ENCODE data around the gene TGM5.

The TGM5 gene

GRCh38 chr15:43255376-43255775, 11.4 kb downstream of the TGM5 start:
- no peak overlapping the region for H3K4me3 ChIP-seq (ENCODE audit: low read length)
- DNase-seq (ENCODE audit: low read depth): no peak
- TF ChIP-seq CTCF (conservative IDR thresholded peaks at IDR 0.05; ENCODE audit: low read length): no peak

GRCh38 chr15:43253431-43254403, 13.0 kb downstream of the TGM5 start:
- DNase-seq (ENCODE audit: low read depth): peak; percentile 18
- no peak for TF ChIP-seq CTCF (conservative IDR thresholded peaks at IDR 0.05; ENCODE audit: low read length)
- H3K4me3 ChIP-seq (ENCODE audit: low read length): no peak overlapping the region

- no peak for DNase-seq (ENCODE audit: low read depth)
- TF ChIP-seq CTCF (conservative IDR thresholded peaks at IDR 0.05; ENCODE audit: low read length): no peak
- no peak overlapping the region for H3K4me3 ChIP-seq (ENCODE audit: low read length)
These were observed 14.9 kb downstream of the TGM5 start for GRCh38 chr15:43251871-43252250.

GRCh38 chr15:43251185-43251870, 15.4 kb downstream of the TGM5 start:
- no peak overlapping the region for H3K4me3 ChIP-seq (ENCODE audit: low read length)
- DNase-seq (ENCODE audit: low read depth): no peak
- TF ChIP-seq CTCF (conservative IDR thresholded peaks at IDR 0.05; ENCODE audit: low read length): no peak

GRCh38 chr15:43250785-43251184, 15.9 kb downstream of the TGM5 start:
- no peak overlapping the region for H3K4me3 ChIP-seq (ENCODE audit: low read length)
- no peak for TF ChIP-seq CTCF (conservative IDR thresholded peaks at IDR 0.05; ENCODE audit: low read length)
- no peak for DNase-seq (ENCODE audit: low read depth)

- no peak for TF ChIP-seq CTCF (conservative IDR thresholded peaks at IDR 0.05; ENCODE audit: low read length)
- no peak overlapping the region for H3K4me3 ChIP-seq (ENCODE audit: low read length)
- peak; percentile 91 for DNase-seq (ENCODE audit: low read depth)
These were observed 17.0 kb downstream of the TGM5 start for GRCh38 chr15:43249699-43250203.

All from AG10803 (cell line).